C4-2B (cell line): ENCODE measurements around the gene SMTNL1.

Experiments
- ZFX ChIP-seq: fragments of 450-650 bp; IDR thresholded peaks from 2 replicates; pipeline ENCODE4 v1.6.1; 2017
- TF ChIP-seq, protein P1 (sequence below): fragments of 450-650 bp; conservative IDR thresholded peaks from 2 replicates; pipeline ENCODE4 v1.5.1; 2017; ENCODE audit warnings: mild to moderate bottlenecking

DNA sequence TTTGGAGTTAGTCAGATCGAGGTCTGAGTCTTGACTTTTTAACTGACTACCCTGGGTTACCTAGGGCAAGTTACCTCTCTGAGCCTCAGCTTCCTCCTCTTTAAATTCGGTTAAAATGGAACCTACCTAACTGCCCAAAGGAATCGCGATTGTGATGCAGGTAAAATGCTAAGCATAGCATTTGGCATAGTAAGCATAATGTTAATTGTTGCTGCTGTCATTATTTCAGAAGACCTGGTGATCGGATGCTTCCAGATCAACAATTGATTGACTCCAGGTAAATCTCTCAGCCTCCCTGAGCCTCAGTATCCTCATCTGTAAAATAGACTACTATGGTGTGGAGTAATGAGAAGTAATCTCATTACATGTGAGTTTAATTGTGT is 21.3 kb upstream of the SMTNL1 start:
- TF ChIP-seq, protein P1, sequence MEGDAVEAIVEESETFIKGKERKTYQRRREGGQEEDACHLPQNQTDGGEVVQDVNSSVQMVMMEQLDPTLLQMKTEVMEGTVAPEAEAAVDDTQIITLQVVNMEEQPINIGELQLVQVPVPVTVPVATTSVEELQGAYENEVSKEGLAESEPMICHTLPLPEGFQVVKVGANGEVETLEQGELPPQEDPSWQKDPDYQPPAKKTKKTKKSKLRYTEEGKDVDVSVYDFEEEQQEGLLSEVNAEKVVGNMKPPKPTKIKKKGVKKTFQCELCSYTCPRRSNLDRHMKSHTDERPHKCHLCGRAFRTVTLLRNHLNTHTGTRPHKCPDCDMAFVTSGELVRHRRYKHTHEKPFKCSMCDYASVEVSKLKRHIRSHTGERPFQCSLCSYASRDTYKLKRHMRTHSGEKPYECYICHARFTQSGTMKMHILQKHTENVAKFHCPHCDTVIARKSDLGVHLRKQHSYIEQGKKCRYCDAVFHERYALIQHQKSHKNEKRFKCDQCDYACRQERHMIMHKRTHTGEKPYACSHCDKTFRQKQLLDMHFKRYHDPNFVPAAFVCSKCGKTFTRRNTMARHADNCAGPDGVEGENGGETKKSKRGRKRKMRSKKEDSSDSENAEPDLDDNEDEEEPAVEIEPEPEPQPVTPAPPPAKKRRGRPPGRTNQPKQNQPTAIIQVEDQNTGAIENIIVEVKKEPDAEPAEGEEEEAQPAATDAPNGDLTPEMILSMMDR = no peak
- TF ChIP-seq ZFX = no peak
